Amniotic stem cell (primary cell): Measurements from ENCODE around the gene ACTRT2.

Source experiments
- DNase-seq: peaks from one replicate; lab custom pipeline; 2025; lab: John Stamatoyannopoulos, UW

ACTRT2 gene

GRCh38 chr1:3018576-3018975, 2.7 kb upstream of the ACTRT2 start:
- no peak for DNase-seq

GRCh38 chr1:3019007-3019515, 2.2 kb upstream of the ACTRT2 start:
- no peak for DNase-seq

- DNase-seq: no peak
These were observed 1.7 kb upstream of the ACTRT2 start for GRCh38 chr1:3019516-3020051.

GRCh38 chr1:3020263-3020909, 881 bp upstream of the ACTRT2 start:
- no peak for DNase-seq

- DNase-seq: no peak
These were observed 634 bp downstream of the ACTRT2 start for GRCh38 chr1:3021801-3022401.

GRCh38 chr1:3022511-3022973, 1.3 kb downstream of the ACTRT2 start:
- no peak for DNase-seq

- DNase-seq: no peak
These were observed 1.7 kb downstream of the ACTRT2 start for GRCh38 chr1:3022976-3023375.

- DNase-seq: no peak
These were observed 2.8 kb downstream of the ACTRT2 start for GRCh38 chr1:3024019-3024418.

GRCh38 chr1:3024588-3024987, 3.3 kb downstream of the ACTRT2 start:
- no peak for DNase-seq

- DNase-seq: no peak
These were observed 4.9 kb downstream of the ACTRT2 start for GRCh38 chr1:3026124-3026523.

- no peak for DNase-seq
These were observed 5.5 kb downstream of the ACTRT2 start for GRCh38 chr1:3026581-3027391.

GRCh38 chr1:3027611-3028371, 6.5 kb downstream of the ACTRT2 start:
- no peak for DNase-seq

GRCh38 chr1:3028531-3029282, 7.4 kb downstream of the ACTRT2 start:
- DNase-seq: no peak

- DNase-seq: no peak
These were observed 8.3 kb downstream of the ACTRT2 start for GRCh38 chr1:3029481-3029961.

GRCh38 chr1:3029991-3030662, 8.9 kb downstream of the ACTRT2 start:
- DNase-seq: no peak

GRCh38 chr1:3030663-3031381, 9.6 kb downstream of the ACTRT2 start:
- no peak for DNase-seq

GRCh38 chr1:3031401-3032221, 10.3 kb downstream of the ACTRT2 start:
- DNase-seq: no peak

- DNase-seq: no peak
These were observed 11.2 kb downstream of the ACTRT2 start for GRCh38 chr1:3032371-3033039.
